HG03520 (cell line): ENCODE data around the gene TTC29.
"Not testable (repeated sequence)": the region's sequence is repeated elsewhere in the genome, so short reads cannot be mapped to it uniquely, and the experiment has no call there.

Experiments used
- ATAC-seq: cut with Tn5 transposase; IDR thresholded peaks from one replicate; pipeline ENCODE4 v1.9.1; 2021; ENCODE audit warnings: mild to moderate bottlenecking, moderate library complexity; ENCODE audit not compliant: unreplicated experiment

The TTC29 gene

DNA sequence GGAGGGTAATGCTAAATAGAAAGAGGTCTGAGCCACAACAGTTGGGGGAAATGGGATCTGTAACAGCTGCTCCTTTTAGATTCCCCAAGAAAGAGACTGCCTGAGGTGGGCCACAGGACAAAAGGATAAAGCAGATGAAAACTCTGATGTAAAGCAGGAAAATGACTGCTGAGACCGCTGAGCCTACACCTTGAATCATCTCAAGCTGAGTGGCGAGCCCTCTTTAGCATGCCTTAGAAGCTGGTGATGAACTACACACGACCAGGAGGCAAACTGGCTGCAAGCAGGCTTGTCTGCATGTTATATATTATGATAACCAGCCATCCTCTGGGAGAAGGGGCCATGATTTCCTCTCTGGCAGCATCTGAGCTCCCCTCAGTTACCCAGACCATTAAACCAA is 88.4 kb downstream of the TTC29 start:
- ATAC-seq: no peak

- no peak for ATAC-seq
Measured at GRCh38 chr4:146855761-146856160, 89.9 kb downstream of the TTC29 start.

GRCh38 chr4:146852360-146852759 is 93.3 kb downstream of the TTC29 start:
- ATAC-seq: no peak

- ATAC-seq: no peak
Measured at GRCh38 chr4:146847345-146847744, 98.3 kb downstream of the TTC29 start.

DNA sequence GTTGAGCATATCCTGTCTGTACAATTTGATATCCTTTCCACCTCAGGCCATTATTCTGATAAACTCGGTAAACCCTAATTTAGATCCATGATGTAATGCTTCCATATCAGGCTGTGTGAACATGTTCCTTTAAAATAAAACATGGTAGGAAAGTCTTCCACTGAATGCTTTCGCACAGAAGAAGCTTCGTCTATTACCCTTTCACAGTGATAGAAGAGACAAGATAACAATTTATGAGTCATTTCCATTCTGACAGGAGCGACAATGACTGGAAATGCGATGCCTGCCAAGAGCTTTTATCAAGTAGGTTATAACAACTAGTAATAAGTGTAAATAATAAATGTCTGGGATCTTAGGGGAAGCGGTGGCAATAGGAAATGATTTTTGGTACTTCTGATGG is 98.8 kb downstream of the TTC29 start:
- no peak for ATAC-seq

- ATAC-seq: no peak
Measured at GRCh38 chr4:146844761-146845160, 100.9 kb downstream of the TTC29 start.

GRCh38 chr4:146842876-146843275 is 102.8 kb downstream of the TTC29 start:
- no peak for ATAC-seq

DNA sequence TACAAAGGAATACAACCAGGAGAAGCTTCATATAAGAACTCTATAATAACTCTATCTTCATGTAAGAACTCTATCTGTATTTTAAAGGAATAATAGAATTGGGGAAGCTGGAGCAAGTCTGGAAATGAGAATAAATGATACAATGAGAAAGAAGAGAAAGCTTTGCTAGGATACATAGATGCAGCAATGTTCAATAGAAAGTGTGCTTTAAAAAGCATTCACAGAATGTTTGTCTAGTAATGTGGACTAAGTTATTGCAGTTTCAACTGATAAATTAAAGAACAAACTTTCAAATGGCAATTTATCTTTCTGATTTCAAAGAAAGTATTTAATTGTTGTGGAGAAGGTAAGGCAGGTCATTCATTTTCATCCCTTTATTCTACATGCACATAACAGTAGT is 104.9 kb downstream of the TTC29 start:
- ATAC-seq: no peak

- no peak for ATAC-seq
Measured at GRCh38 chr4:146835096-146835495, 110.6 kb downstream of the TTC29 start.

GRCh38 chr4:146834263-146835034 is 111.2 kb downstream of the TTC29 start:
- no peak for ATAC-seq

DNA sequence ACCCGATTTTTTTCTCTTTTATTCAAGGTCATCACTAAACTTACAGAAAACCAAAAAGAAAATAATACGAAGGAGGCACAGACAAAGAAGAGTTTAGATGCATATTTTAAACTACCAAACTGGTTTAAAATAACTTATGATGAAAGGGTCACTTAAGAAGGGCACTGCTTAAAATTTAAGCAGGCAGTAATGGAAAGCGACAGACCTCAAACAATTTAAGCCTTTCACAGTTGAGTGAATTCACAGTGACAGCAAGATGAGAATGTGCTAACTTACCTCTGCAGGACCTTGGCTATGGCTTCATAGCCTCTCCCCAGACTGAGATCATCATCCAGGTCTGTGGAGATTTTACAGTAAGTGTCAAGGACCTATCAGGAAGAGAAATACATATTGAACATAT is 112.1 kb downstream of the TTC29 start:
- ATAC-seq: no peak

GRCh38 chr4:146822980-146823379 is 122.7 kb downstream of the TTC29 start:
- not testable (repeated sequence) for ATAC-seq

- ATAC-seq: no peak
Measured at GRCh38 chr4:146814750-146815149, 130.9 kb downstream of the TTC29 start.

DNA sequence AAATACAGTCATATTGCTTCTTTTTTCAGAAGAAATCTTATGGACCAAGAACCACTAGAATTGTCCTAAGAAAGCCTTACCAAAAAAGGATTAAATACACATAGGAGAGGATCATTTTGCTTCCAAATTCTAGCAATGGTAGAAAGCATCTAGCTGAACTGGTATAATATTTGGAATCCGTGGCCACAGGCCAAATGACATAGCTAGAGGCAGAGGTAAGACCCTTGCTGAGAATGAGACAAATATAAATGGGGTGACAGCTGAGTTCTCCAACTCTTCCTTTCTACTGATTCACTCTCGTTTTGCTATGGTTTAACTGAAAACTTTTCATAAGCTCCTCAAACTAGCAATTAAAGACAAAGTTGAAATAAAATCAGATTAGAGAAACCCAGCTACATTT is 150.0 kb downstream of the TTC29 start:
- ATAC-seq: no peak

GRCh38 chr4:146793727-146794126 is 151.9 kb downstream of the TTC29 start:
- no peak for ATAC-seq

DNA sequence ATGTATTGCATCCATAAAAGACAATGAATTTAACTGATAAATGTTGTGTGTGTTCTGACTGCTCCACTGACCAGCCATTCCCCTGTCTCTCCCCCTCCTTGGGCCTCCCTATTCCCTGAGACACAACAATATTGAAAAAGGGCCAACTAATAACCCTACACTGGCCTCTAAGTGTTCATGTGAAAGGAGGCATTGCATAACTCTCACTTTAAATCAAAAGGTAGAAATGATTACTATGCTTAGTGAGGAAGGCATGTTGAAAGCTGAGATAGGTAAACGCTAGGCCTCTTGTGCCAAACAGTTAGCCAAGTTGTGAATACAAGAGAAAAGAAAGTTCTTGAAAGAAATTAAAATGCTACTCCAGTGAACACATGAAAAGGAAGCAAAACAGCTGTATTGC is 154.2 kb downstream of the TTC29 start:
- ATAC-seq: no peak

DNA sequence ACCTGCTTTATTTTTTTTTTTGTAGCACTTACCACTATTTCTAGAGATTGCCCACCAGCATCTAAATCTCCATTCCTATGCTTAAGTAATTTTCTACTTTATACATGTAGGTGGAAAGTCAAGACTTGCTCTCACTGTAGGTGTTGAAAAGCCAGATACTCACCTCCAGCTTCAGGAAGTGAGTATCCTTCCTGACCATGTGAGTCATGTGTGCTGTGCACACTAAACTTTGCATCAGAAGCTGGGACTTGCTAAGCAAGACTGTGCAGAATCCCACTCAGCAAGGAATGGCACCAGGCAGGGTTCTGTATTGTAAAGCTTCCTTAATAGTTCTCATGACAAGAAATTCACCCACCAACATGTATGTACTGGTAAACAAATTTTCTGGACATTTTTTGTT is 155.1 kb downstream of the TTC29 start:
- ATAC-seq: no peak

GRCh38 chr4:146787731-146788130 is 157.9 kb downstream of the TTC29 start:
- ATAC-seq: no peak

DNA sequence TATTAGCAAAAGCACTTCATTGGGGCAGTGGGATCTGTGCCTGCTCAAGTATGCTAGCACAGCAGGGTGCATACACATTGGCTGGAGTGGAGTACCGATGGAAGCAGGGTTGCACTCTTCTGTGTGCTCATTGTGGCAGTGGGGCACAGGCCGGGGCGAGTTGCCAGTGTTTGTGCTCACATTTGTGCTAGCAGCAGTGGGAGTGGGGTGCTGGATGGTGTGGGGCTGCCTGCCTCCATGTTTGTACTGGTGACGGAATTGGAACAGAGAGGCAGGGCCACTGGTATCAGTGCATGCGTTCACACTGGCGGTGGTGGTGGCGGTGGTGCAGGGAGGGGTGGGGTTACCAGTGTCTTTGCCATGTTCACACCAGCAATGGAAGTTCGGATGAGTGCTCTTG is 169.0 kb downstream of the TTC29 start:
- ATAC-seq: no peak

DNA sequence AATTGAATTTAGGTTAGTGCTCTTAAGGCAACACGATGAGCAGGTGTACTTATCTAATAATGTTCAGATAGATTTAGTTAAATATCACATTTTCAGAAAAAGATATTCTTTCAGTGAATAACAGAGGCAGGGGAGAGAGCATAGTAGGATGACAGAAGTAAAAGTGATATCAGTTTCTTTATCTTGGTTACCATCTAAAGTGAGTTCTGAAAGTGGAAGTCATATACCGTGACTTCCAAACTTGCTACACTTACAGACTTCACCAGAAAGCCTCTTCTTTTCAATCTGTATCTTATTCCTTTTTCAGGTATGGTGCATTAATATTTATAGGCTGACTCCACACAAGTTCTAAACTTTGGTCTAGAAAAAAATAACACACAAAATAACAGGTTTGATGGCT is 182.1 kb downstream of the TTC29 start:
- ATAC-seq: no peak

DNA sequence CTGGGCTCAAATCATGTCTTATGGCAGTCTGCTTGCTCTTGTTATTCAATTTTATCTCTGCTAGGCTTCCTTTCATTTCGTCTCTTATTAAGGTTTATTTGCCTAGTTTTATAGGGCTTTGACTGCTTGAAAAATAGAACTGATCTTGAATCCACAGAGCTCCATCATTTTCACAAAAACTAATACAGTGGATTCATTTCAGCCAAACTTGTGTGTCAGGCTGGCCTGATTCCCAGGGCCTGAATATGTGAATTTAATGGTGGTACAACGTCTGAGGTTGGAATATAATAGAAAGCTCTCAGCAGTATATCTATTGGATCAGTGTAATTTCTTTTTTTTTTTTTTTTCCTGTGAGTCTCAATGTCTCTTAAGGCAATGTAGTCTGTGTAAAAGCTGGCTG is 183.6 kb downstream of the TTC29 start:
- no peak for ATAC-seq

DNA sequence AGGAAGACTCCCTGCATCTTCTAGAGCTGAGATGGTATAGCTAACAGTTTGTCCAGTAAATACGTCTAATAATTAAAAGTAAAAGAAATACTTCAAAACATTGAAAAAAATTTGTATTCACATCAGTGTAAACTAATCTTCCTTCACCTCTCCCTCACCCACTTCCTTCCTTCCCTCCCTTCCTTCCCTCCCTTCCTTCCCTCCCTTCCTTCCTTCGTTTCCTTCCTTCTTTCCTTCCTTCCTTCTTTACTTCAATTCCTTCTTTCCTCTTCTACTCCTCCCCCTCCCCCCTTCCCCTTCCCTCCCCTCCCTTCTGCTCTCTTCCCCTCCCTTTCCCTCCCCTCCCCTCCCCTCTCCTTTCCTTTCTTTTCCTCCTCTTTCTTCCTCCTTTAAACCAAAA is 203.2 kb downstream of the TTC29 start:
- ATAC-seq: no peak

DNA sequence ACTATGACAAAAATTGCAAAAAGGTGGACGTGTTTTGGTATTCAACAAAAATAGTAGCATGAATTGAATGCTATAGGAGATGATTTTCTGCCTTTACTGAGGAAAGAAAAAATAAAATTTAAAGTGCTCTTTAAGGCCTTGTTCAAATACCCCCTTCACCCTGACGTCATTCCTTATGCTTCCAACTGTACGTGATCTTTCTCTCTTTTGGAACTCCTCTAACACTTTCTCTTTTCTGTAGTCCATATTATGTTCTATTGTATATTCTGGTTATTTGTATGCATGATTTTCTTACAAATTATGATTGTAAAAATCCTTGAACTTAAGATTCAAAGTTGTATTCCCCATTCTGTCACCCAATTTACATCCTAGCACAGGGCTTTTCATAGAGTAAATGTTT is 206.5 kb downstream of the TTC29 start:
- no peak for ATAC-seq
